GM19438 (cell line): ENCODE measurements around the gene DRD2.

Experiments used
- ATAC-seq: cut with Tn5 transposase; IDR thresholded peaks from one replicate; pipeline ENCODE4 v1.9.1; 2021; ENCODE audit warnings: low read depth; ENCODE audit not compliant: unreplicated experiment

DRD2 gene

GRCh38 chr11:113405724-113406478 is 69.3 kb downstream of the DRD2 start:
- no peak for ATAC-seq

GRCh38 chr11:113404859-113405430 is 70.3 kb downstream of the DRD2 start:
- ATAC-seq: no peak

- no peak for ATAC-seq
Measured at GRCh38 chr11:113401718-113402117, 73.5 kb downstream of the DRD2 start.

DNA sequence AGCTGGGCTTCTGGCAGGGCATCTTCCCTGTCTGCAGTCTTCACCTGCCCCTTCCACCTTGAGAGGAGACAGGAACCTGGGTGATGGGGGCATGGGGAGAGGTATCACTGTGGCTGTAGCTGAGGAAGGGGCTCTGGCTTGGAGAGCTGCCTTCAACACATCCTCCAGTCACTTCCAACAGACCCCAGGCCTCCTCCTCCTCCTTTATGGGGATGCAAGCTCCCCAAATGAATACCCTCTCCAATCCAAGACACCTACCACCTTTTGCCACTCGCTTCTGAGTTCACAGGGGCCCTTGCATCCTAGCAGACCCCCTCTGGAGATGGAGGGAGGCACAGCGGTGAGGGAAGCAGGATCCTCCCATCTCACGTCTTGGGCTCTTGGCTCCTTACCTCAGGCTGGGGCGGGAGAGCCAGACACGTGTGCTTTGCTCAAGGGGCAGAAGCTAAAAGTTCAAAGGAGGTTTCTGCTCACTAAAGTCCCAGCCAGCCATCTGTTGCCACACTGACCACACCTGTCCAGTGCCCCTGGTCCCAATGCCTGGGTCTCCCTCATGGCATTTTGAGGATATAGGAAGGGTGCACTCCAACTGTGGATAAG is 74.5 kb downstream of the DRD2 start:
- no peak for ATAC-seq

DNA sequence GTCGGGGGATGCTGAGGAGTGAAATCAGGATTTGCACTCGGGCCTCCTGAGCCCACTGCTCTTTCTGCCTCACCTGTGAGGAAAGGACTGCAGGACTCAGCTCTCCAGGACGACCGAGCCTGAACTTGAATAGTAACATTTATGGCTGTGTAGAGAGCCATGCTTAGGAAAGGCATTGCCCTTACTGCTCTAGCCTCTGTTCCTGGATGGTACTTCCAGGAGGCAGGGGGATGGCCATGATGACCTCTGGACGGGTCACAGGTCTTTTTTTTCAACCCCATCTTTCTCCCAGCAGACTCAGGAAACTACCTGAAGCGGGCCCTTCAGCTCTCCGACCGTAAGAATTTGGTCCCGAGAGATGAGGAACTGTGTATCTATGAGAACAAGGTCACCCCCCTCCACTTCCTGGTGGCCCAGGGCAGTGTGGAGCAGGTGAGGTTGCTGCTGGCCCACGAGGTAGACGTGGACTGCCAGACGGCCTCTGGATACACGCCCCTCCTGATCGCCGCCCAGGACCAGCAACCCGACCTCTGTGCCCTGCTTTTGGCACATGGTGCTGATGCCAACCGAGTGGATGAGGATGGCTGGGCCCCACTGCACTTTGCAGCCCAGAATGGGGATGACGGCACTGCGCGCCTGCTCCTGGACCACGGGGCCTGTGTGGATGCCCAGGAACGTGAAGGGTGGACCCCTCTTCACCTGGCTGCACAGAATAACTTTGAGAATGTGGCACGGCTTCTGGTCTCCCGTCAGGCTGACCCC is 76.3 kb downstream of the DRD2 start:
- no peak for ATAC-seq

- ATAC-seq: no peak
Measured at GRCh38 chr11:113397821-113398220, 77.4 kb downstream of the DRD2 start.

DNA sequence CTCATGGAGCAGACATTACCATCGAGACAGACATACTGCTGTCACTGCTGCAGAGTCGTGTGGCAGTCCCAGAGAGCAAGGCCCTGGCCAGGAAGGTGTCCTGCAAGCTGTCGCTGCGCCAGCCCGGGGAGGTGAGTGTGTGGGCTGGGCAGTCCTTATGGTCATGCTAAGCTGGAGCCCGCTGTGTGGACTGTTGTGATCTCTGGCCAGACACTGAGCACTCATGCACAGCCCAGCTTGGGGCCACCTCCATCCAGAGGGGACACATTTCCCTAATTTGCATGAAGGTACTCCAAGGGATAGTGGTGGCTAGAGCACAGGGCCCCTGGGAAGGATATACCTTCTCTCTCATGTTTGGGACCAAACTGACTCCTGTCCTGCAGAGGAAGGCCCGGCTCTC is 78.0 kb downstream of the DRD2 start:
- ATAC-seq: no peak

GRCh38 chr11:113396690-113397089 is 78.5 kb downstream of the DRD2 start:
- no peak for ATAC-seq

- no peak for ATAC-seq
Measured at GRCh38 chr11:113395782-113396336, 79.3 kb downstream of the DRD2 start.

DNA sequence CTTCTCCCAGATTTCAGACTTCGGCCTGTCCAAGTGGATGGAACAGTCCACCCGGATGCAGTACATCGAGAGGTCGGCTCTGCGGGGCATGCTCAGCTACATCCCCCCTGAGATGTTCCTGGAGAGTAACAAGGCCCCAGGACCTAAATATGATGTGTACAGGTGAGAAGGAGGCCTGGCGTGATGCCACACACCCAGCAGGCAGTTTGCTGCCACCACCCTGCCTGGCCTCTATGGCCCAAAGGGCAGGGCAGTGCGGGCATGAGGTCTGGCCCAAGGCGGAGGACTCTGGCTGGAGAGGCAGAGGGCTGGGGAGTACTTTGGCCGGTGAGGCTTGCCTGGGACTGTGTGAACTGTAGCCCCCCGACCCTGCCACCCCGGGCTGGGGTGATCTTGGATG is 80.3 kb downstream of the DRD2 start:
- ATAC-seq: no peak

DNA sequence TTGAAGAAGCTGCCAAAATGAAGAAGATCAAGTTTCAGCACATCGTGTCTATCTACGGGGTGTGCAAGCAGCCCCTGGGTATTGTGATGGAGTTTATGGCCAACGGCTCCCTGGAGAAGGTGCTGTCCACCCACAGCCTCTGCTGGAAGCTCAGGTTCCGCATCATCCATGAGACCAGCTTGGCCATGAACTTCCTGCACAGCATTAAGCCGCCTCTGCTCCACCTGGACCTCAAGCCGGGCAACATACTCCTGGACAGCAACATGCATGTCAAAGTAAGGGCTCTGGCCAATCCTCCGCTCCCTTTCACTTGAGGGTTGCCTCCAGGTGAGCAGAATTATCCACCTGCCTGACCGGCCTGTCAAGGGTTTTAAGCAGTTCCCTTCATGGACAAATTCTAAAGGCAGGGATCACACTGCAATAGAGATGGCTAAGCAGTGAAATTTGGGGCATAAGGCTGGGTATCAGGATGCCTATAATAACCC is 81.7 kb downstream of the DRD2 start:
- no peak for ATAC-seq

DNA sequence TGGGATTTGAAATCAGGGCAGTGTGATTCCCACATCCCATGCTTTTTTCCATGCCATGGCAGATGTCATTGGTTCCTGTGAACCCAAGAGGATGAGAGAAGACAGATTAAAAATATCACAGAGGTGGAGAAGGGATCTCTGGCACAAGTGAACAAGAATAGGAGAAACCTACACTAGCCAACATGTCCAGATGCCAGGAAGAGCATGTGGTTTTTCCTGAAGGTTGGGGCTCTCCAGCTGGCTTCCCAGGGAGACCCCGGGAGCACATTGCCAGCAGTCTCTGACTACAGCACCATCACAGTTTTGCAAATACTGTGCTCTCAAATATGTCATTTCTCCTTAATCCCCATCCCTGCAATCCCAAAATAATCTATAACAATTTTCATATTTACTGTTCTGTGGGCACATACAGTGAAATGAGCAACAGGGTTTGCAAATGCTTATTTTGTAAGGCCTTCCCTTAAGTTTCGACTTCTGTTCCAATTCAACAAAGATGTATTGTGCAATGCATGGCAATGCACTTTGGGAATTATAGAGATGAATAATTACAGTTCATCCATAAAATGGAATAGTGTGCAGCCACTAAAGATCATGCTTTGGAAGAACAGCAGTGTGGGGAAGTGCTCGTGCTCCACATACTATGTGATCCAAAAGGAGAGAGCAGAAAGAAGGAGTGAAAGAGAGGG is 82.8 kb downstream of the DRD2 start:
- no peak for ATAC-seq

DNA sequence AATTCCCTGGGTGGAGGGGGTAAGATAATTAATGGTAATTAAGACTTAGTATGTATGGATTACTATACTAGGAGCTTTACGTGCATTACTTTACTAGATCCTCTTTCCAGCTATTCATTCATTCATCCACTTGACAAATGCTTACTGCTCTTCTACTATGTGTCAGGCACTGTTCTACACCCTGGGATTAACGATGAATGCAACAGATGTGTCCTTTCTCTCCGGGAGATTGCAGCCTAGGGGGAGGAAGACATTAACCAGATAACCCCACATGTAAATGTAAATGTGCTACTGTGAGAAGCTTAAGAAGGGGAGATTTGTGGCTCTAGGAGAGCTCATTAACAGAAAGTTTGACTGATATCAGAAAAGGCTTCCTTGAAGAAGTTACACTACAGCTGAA is 85.9 kb downstream of the DRD2 start:
- no peak for ATAC-seq

- no peak for ATAC-seq
Measured at GRCh38 chr11:113387605-113388211, 87.5 kb downstream of the DRD2 start, which contains the start of gene ANKK1. Gene ANKK1, plus strand, starts transcription at chr11:113387779. Its CDS starts 106 bp downstream, at chr11:113387885.

GRCh38 chr11:113386866-113387265 is 88.3 kb downstream of the DRD2 start:
- ATAC-seq: no peak

DNA sequence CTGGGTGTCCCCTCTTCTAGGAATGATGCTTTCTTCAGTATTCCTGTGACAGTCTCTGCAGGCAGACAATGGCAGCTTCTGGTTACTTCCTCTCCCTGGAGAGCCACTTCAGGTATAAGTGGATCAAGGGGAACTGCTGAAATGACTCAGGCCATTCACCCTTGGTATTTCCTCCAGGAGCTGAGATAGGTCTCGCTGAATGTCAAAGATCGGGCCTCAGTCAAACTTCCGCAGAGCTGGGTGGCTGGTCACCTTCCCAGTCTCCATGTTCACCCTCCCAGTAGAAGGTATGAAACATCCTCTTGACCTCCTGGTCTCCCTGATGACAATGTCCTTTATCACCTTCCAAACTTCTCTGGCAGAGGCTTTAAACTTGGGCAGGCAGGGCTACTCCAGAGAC is 89.4 kb downstream of the DRD2 start:
- ATAC-seq: no peak

- no peak for ATAC-seq
Measured at GRCh38 chr11:113384551-113384950, 90.6 kb downstream of the DRD2 start.

DNA sequence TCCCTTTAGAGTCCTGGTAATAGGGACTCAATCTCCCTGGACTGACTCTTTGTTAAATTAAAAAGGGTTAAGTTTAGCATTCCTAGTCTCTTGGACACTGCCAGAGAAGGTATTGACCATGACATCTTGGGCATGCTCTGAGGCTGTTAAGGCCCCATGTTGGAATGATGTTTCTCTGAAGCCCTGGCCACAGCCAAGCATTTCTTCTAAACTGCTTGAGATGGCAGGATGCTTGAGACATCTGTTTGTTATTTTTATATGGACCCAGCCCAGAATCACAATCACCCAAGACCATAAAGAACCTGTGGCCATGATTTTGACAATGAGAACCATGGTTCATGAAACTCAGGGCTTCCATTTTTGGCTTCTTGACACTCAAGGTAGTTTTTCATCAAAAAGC is 93.1 kb downstream of the DRD2 start:
- ATAC-seq: no peak

GRCh38 chr11:113378692-113379091 is 96.5 kb downstream of the DRD2 start:
- ATAC-seq: no peak
